MM.1S (cell line): ENCODE data around the gene CHPF.

Experiments
- DNase-seq: peaks from one replicate; pipeline ENCODE4 v3.0.0-alpha.2; 2015
- H2AFZ ChIP-seq: fragments of 300-600 bp; sonication (generic); 2 replicates; pipeline ENCODE4 v1.6.0; 2016; ENCODE audit warnings: antibody characterized with exemption, low read length
- H3F3A ChIP-seq: fragments of 300-600 bp; sonication (generic); 2 replicates; pipeline ENCODE4 v1.6.1; 2016; ENCODE audit warnings: mild to moderate bottlenecking, antibody characterized with exemption, low read length, moderate library complexity, mixed read lengths; ENCODE audit not compliant: insufficient read depth
- H3K27ac ChIP-seq: fragments of 300-600 bp; sonication (generic); 2 replicates; pipeline ENCODE4 v1.5.1; 2016; ENCODE audit warnings: mild to moderate bottlenecking, low read length
- H3K27me3 ChIP-seq: fragments of 300-600 bp; sonication (generic); replicated peaks from 2 replicates; pipeline ENCODE4 v1.6.0; 2016; ENCODE audit warnings: low read length; ENCODE audit not compliant: insufficient read depth
- H3K36me3 ChIP-seq: fragments of 300-600 bp; sonication (generic); replicated peaks from 2 replicates; pipeline ENCODE4 v1.6.1; 2016; ENCODE audit warnings: mild to moderate bottlenecking, low read length, mixed read lengths; ENCODE audit not compliant: insufficient read depth
- H3K4me1 ChIP-seq: fragments of 300-600 bp; sonication (generic); 2 replicates; pipeline ENCODE4 v1.6.1; 2016; ENCODE audit warnings: low read length, mixed read lengths
- H3K4me2 ChIP-seq: fragments of 300-600 bp; sonication (generic); 2 replicates; pipeline ENCODE4 v1.6.0; 2016; ENCODE audit warnings: low read depth, low read length
- H3K4me3 ChIP-seq: fragments of 300-600 bp; sonication (generic); 2 replicates; pipeline ENCODE4 v1.5.1; 2016; ENCODE audit warnings: low read length, mixed read lengths
- H3K79me2 ChIP-seq: fragments of 300-600 bp; sonication (generic); 2 replicates; pipeline ENCODE4 v1.6.1; 2016; ENCODE audit warnings: mixed run types, low read length, mixed read lengths
- H3K9ac ChIP-seq: fragments of 300-600 bp; sonication (generic); 2 replicates; pipeline ENCODE4 v1.6.1; 2016; ENCODE audit warnings: low read length, mixed read lengths
- H3K9me2 ChIP-seq: fragments of 300-600 bp; sonication (generic); replicated peaks from 2 replicates; pipeline ENCODE4 v1.6.1; 2016; ENCODE audit warnings: mild to moderate bottlenecking, low read length, mixed read lengths; ENCODE audit not compliant: insufficient read depth
- H3K9me3 ChIP-seq: fragments of 300-600 bp; sonication (generic); replicated peaks from 2 replicates; pipeline ENCODE4 v1.6.1; 2016; ENCODE audit warnings: mild to moderate bottlenecking, low read length, mixed read lengths; ENCODE audit not compliant: insufficient read depth
- H4K20me1 ChIP-seq: fragments of 300-600 bp; sonication (generic); 2 replicates; pipeline ENCODE4 v1.6.1; 2016; ENCODE audit warnings: mild to moderate bottlenecking, low read length, moderate library complexity, mixed read lengths; ENCODE audit not compliant: insufficient read depth
- EZH2 ChIP-seq: fragments of 300-600 bp; sonication (generic); optimal IDR thresholded peaks from 2 replicates; pipeline ENCODE3; 2017; ENCODE audit warnings: low read depth, mild to moderate bottlenecking, antibody characterized with exemption, low read length, mixed read lengths
- EZH2phosphoT487 ChIP-seq: fragments of 300-600 bp; sonication (generic); IDR thresholded peaks from 2 replicates; pipeline ENCODE4 v1.6.1; 2018; ENCODE audit warnings: antibody characterized with exemption, low read length
- TF ChIP-seq, protein P1 (sequence below): fragments of 300-600 bp; sonication (generic); IDR thresholded peaks from 2 replicates; pipeline ENCODE4 v1.5.1; 2016; ENCODE audit warnings: antibody characterized with exemption, low read length, mixed read lengths

Gene CHPF

GRCh38 chr2:219591091-219591490, 47.5 kb upstream of the CHPF start:
- no peak for TF ChIP-seq EZH2phosphoT487
- no peak for TF ChIP-seq EZH2
- TF ChIP-seq, protein P1, sequence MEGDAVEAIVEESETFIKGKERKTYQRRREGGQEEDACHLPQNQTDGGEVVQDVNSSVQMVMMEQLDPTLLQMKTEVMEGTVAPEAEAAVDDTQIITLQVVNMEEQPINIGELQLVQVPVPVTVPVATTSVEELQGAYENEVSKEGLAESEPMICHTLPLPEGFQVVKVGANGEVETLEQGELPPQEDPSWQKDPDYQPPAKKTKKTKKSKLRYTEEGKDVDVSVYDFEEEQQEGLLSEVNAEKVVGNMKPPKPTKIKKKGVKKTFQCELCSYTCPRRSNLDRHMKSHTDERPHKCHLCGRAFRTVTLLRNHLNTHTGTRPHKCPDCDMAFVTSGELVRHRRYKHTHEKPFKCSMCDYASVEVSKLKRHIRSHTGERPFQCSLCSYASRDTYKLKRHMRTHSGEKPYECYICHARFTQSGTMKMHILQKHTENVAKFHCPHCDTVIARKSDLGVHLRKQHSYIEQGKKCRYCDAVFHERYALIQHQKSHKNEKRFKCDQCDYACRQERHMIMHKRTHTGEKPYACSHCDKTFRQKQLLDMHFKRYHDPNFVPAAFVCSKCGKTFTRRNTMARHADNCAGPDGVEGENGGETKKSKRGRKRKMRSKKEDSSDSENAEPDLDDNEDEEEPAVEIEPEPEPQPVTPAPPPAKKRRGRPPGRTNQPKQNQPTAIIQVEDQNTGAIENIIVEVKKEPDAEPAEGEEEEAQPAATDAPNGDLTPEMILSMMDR, result no peak
- Histone ChIP-seq H3K9me2 (no peaks in the 10 kb centered on the region), H3K36me3 (no peaks in the 10 kb centered on the region), H4K20me1 (no peaks in the 10 kb centered on the region), H3K4me1 (no peaks in the 10 kb centered on the region), H3K9me3 (no peaks in the 10 kb centered on the region), H3K9ac (no peak overlapping the region), H3K79me2 (no peaks in the 10 kb centered on the region), H2AFZ (no peak overlapping the region), H3F3A (no peaks in the 10 kb centered on the region), H3K27me3 (no peaks in the 10 kb centered on the region), H3K4me2 (no peak overlapping the region), H3K4me3 (no peak overlapping the region), H3K27ac (no peak overlapping the region)
- no peak for DNase-seq

GRCh38 chr2:219581346-219581745, 37.7 kb upstream of the CHPF start:
- Histone ChIP-seq H3K27ac (no peak overlapping the region), H3K27me3 (peaks cover 31% of the 10 kb centered on the region), H3K79me2 (no peaks in the 10 kb centered on the region), H3K4me3 (no peak overlapping the region), H3K9ac (no peak overlapping the region), H2AFZ (no peak overlapping the region), H3K9me3 (no peaks in the 10 kb centered on the region), H4K20me1 (no peaks in the 10 kb centered on the region), H3F3A (no peaks in the 10 kb centered on the region), H3K9me2 (no peaks in the 10 kb centered on the region), H3K4me2 (no peak overlapping the region), H3K4me1 (no peaks in the 10 kb centered on the region), H3K36me3 (no peaks in the 10 kb centered on the region)
- DNase-seq, result no peak
- TF ChIP-seq, protein P1, result no peak
- TF ChIP-seq EZH2phosphoT487 (no peak), EZH2 (no peak)

DNA sequence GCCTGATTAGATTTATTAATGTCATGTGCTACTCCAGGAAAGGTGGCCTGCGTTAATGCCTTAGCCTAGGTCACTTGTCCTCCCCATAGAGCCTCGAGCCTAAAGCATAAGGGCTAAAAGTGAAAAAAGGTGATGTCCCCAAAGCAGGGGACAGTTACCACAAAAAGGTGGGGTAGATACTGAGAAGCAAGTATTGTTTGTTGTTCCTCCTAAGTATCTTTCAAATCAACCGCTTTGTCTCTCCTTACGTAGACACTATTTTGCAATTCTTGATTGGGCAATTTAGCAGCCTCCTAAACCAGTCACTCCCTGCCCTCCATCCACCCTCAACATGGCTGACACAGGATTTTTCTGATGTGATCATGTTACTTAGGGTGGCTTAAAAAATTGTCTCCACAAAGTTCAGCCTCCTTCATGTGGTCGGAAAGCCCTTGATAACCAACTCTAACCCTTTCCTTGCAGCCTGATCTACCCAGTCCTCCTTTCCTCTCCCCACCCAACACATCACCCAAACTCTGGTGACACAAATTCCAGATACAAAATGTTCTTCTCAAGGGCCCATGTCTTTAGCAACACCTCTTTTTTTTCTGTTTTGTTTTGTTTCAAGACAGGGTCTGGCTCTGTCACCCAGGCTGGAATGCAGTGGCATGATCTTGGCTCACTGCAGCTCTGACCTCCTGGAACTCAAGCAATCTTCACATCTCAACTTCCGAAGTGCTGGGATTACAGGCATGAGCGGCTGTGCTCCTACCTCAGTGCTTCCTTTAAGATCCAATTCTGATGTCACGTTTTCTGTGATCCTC, 35.4 kb upstream of the CHPF start:
- no peak overlapping the region for H3K9ac ChIP-seq
- DNase-seq, result no peak
- H3K27me3 ChIP-seq, result peaks cover 53% of the 10 kb centered on the region
- H3K9me3 ChIP-seq, result no peaks in the 10 kb centered on the region
- H3F3A ChIP-seq, result no peaks in the 10 kb centered on the region
- no peak overlapping the region for H3K4me2 ChIP-seq
- H4K20me1 ChIP-seq, result no peaks in the 10 kb centered on the region
- H3K4me1 ChIP-seq, result no peaks in the 10 kb centered on the region
- no peak overlapping the region for H3K4me3 ChIP-seq
- TF ChIP-seq EZH2phosphoT487 (no peak), EZH2 (no peak)
- no peak overlapping the region for H2AFZ ChIP-seq
- no peak overlapping the region for H3K27ac ChIP-seq
- no peaks in the 10 kb centered on the region for H3K9me2 ChIP-seq
- H3K36me3 ChIP-seq, result no peaks in the 10 kb centered on the region
- no peaks in the 10 kb centered on the region for H3K79me2 ChIP-seq
